Activated CD4-positive, alpha-beta memory T cell treated with anti-CD3 and anti-CD28 coated beads for 36 hours (primary cell): ENCODE measurements around the gene TACR2. TPM values are rescaled to one million over a fixed set of nuclear protein-coding genes. Genes with fewer than 3 reads are reported as not detected.

Source experiments
- CTCF ChIA-PET: fragments of 350-600 bp; sonication (Branson Sonifier 250); formaldehyde crosslinking; loops from one replicate; lab custom pipeline; 2021; ENCODE audit warnings: antibody characterized with exemption, inconsistent platforms; lab: Charles Lee
- POLR2A ChIA-PET: fragments of 350-600 bp; sonication (Branson Sonifier 250); formaldehyde crosslinking; loops from one replicate; lab custom pipeline; 2021; ENCODE audit warnings: antibody characterized with exemption; lab: Charles Lee
- DNase-seq: peaks from one replicate; pipeline ENCODE4 v3.0.0-alpha.2; 2020
- H3K27ac Mint-ChIP-seq: one replicate; pipeline ENCODE4 v1.8.0; 2021; ENCODE audit warnings: mixed read lengths
- H3K27me3 Mint-ChIP-seq: one replicate; pipeline ENCODE4 v1.8.0; 2021; ENCODE audit warnings: mixed read lengths
- H3K36me3 Mint-ChIP-seq: one replicate; pipeline ENCODE4 v1.8.0; 2021; ENCODE audit warnings: mixed read lengths
- H3K4me1 Mint-ChIP-seq: one replicate; pipeline ENCODE4 v1.8.0; 2021; ENCODE audit warnings: low read depth, mixed read lengths
- H3K4me3 Mint-ChIP-seq: one replicate; pipeline ENCODE4 v1.8.0; 2021; ENCODE audit warnings: mild to moderate bottlenecking, mixed read lengths
- H3K9me3 Mint-ChIP-seq: one replicate; pipeline ENCODE4 v1.8.0; 2021; ENCODE audit warnings: mixed read lengths
- intact Hi-C: fragments of 100-400 bp; cut with micrococcal nuclease; formaldehyde crosslinking; loops from one replicate; pipeline ENCODE4 v1.15.1; 2023
- total RNA-seq, 2 experiments: library from RNA; stranded (reverse); gene quantifications; one replicate each; pipeline ENCODE4 v1.2.3, GENCODE V29; 2021

TACR2 gene
- total RNA-seq, 2 experiments from 2014 or later: not detected

DNA sequence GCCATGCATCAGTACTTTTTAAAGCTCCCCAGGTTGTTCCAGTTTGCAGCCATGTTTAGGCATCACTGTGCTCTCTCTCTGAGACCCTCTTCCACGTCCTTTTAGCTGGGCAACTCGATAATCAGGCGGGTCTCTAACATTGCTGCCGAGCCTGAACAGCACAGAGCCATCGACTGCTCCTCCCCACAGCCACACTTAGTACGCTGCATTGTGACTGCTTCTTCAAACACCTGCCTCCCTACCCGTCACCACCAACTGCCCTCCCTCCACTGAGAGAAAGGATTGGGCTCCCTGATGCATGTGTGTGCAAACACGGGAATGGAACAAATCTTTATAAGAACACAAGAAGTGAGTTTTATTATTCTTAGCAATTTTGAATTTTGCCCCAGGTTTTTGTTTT is 11.4 kb upstream of the TACR2 start:
- Mint-ChIP-seq H3K36me3 (no peaks in the 10 kb centered on the region), H3K4me3 (no peak overlapping the region), H3K9me3 (no peaks in the 10 kb centered on the region), H3K27me3 (no peaks in the 10 kb centered on the region), H3K4me1 (peaks cover 42% of the 10 kb centered on the region), H3K27ac (peak overlapping the region; percentile 33)
- ChIA-PET CTCF (interaction anchor here (0.7 to 3.1 kb wide), 4 partner anchors 20 to 210 kb away, joined by 3 to 15 read pairs (median 4); no protein-coding TSS in a partner anchor), POLR2A (no interaction called here)
- no peak for DNase-seq
- intact Hi-C loops: loop anchor here (5.0 kb wide), 1 partner anchor 204 kb away; the partner anchor contains the start of gene FAM241B

DNA sequence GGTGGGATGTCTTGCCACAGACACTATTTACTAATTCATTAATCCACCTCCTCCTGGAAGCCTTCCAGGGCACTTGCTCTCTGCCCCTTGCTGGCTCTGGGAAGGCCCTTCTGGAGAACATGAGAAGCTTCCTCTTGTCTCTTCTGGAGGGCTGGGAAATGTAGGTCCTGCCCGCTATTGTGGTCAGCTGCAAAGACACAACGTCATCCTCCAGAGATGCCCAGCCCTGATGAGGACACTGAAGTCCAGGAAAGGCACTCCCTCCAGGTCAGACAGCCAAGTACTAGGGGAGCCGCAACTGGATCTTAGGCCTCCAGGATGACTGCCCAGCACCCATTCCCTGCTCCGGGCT is 9.6 kb upstream of the TACR2 start:
- ChIA-PET POLR2A (no interaction called here), CTCF (interaction anchor here (0.6 to 3.1 kb wide), 7 partner anchors 18 to 95 kb away, joined by 3 to 15 read pairs (median 5); no protein-coding TSS in a partner anchor)
- no peaks in the 10 kb centered on the region for H3K9me3 Mint-ChIP-seq
- H3K27me3 Mint-ChIP-seq: no peaks in the 10 kb centered on the region
- H3K4me3 Mint-ChIP-seq: no peak overlapping the region
- intact Hi-C loops: loop anchor here (5.0 kb wide), 1 partner anchor 206 kb away; the partner anchor contains the start of gene FAM241B
- H3K27ac Mint-ChIP-seq: no peak overlapping the region
- no peaks in the 10 kb centered on the region for H3K36me3 Mint-ChIP-seq
- no peak for DNase-seq
- peaks cover 49% of the 10 kb centered on the region for H3K4me1 Mint-ChIP-seq

DNA sequence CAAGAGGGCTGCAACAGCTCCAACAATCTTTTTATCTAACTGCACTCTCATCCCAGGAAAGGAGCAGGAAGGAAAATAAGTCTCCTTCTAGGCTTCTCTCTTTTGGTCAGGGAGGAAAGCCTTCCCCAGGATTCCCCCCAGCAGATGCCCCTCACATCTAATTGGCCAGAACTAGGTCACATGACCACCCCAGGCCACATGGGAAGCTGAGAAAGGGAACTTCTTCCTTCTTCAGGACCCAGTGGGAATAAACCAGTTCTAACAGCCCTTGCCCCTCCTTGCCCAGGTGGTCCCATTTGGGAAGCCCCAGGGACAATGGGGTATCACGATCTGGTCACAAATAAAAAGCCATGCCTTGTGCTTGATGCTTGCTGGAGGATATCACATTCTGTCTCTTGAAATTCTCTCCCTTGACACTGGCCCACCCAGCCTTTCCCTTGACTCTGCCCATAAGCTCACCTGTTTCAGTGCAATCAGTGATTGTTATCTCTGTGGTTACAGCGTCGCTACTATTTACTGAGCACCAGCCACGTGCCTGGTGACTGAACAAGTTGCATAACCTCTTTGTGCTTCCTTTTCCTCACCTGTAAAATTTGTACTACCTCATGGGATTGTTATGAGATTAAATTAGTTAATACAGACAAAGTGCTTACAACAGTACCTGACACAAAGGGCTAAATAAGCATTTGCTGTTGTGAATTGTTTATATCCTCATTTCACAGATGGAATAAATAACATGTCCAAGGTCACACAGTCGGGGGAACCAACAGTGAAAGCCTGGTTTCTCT is 9.0 kb upstream of the TACR2 start:
- intact Hi-C loops: loop anchor here (2.0 to 5.0 kb wide), 2 partner anchors 17 to 207 kb away; partner anchors contain the start of gene FAM241B
- no peaks in the 10 kb centered on the region for H3K27me3 Mint-ChIP-seq
- H3K4me1 Mint-ChIP-seq: peaks cover 49% of the 10 kb centered on the region
- ChIA-PET CTCF (interaction anchor here (0.7 to 3.1 kb wide), 7 partner anchors 9 to 83 kb away, joined by 3 to 15 read pairs (median 5); partner anchors contain the start of gene TACR2), POLR2A (no interaction called here)
- no peaks in the 10 kb centered on the region for H3K9me3 Mint-ChIP-seq
- DNase-seq: peak; percentile 35
- peak overlapping the region; percentile 54 for H3K27ac Mint-ChIP-seq
- H3K4me3 Mint-ChIP-seq: no peak overlapping the region
- H3K36me3 Mint-ChIP-seq: no peaks in the 10 kb centered on the region

DNA sequence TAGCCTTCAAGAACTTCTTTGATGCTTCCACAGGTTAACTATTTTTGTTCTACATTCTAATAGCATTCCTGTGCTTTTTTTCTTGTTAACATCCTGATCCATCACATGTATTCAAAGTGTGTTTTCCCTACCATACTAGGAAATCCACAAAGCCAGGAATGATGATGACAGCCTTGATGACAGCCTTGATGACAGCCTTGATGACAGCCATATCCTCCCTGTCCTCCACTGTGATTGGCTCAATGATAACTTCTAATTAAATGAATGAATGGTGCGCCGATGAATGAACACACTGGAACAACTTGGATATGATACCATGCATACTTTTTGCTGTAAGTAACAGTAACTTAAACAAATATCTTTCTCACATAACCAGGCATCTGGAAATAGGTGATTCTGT is 8.3 kb upstream of the TACR2 start:
- Mint-ChIP-seq H3K27ac (no peak overlapping the region), H3K4me1 (peaks cover 49% of the 10 kb centered on the region), H3K27me3 (no peaks in the 10 kb centered on the region), H3K36me3 (no peaks in the 10 kb centered on the region), H3K9me3 (no peaks in the 10 kb centered on the region), H3K4me3 (no peak overlapping the region)
- CTCF ChIA-PET: interaction anchor here (0.7 to 3.1 kb wide), 5 partner anchors 8 to 84 kb away, joined by 3 to 15 read pairs (median 5); partner anchors contain the start of gene TACR2
- intact Hi-C loops: loop anchor here (2.0 to 5.0 kb wide), 2 partner anchors 16 to 207 kb away; partner anchors contain the start of gene FAM241B
- POLR2A ChIA-PET: no interaction called here
- DNase-seq: no peak

DNA sequence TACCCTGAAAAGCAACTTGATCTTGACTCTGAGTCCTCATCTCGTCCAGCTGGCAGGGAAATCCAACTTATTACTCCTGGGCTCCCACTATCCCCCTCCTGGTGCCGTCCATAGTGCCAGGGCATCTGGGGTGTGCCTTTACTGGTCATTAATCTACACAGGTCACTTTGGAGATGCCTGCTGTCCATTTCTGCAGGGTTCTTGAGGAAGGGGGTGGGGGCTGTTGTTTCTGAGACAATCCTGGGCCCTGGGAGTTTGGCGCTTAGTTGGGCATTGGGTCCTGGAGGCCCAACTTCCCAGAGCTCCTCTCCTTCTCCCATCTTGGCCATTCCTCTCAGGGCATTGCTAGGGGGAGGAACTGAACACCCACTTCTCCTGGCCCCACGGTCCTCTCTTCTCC is 6.0 kb upstream of the TACR2 start:
- H3K27me3 Mint-ChIP-seq: no peaks in the 10 kb centered on the region

DNA sequence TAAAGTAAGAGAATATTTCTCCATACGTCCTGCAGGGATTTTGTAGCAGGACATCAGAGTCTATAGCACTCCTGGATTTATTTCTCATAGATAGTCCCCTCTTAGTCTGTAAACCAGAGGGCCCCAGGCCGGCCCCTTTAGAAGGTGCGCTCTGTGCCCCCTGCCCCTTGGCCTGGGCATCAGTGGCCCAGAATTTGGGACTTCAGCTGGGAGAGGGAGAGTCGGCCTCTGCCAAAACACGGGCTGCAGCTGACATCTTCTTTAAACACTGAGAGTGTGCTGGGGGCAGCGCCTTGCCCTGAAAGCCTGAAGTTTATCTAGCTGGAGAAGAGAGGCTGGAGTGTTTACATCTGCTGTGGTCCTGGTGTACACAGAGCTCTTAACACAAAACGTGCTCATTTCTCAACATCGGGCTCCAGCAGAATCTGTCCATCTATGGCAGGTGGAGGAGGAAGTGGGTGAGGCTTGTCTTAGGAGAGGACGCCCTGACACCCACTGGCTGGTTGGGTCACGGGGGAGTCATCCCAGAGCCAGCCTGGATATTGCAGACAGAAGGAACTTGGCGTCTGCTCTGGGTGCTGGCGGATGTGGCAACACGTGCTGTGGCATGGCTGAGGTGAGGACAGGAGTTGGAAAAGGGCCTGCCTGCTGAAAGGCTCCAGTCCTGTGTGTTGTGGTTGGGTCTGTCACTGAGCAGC is 5.0 kb upstream of the TACR2 start:
- intact Hi-C loops: no loop called here
- H3K27ac Mint-ChIP-seq: no peak overlapping the region

More for the DNA sequence above, 6.0 kb upstream of the TACR2 start:
- Mint-ChIP-seq H3K9me3 (no peaks in the 10 kb centered on the region), H3K4me1 (peaks cover 46% of the 10 kb centered on the region), H3K4me3 (no peak overlapping the region), H3K27ac (no peak overlapping the region), H3K36me3 (no peaks in the 10 kb centered on the region)
- no peak for DNase-seq
- ChIA-PET POLR2A (no interaction called here), CTCF (no interaction called here)
- intact Hi-C loops: no loop called here

DNA sequence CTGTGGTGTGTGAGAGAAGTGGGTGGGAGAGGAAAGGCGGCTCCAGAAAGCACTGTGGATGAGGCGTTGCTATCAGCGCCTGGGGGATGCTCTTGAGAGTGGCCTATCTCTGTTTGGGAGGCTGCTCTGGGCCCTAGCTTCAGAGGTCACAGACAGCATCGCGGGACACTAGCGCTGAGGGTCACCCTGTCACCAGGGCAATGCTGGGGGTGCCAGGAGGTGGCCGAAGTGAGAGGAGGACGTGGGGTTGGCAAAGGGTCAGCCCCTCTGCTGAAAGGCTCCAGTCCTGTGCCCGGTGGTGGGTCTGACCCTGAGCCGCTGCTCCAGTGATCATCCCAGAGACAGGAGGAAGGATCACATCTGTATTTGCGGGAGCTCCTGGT is 3.0 kb upstream of the TACR2 start:
- no peak overlapping the region for H3K27ac Mint-ChIP-seq
- H3K27me3 Mint-ChIP-seq: no peaks in the 10 kb centered on the region
- H3K4me3 Mint-ChIP-seq: no peak overlapping the region
- intact Hi-C loops: no loop called here
- H3K36me3 Mint-ChIP-seq: no peaks in the 10 kb centered on the region
- ChIA-PET CTCF (interaction anchor here (1.0 kb wide), 1 partner anchor 11 kb away, joined by 3 read pairs; no protein-coding TSS in a partner anchor), POLR2A (no interaction called here)
- DNase-seq: no peak
- H3K9me3 Mint-ChIP-seq: no peaks in the 10 kb centered on the region
- H3K4me1 Mint-ChIP-seq: peaks cover 18% of the 10 kb centered on the region

More for the DNA sequence above, 5.0 kb upstream of the TACR2 start:
- POLR2A ChIA-PET: no interaction called here
- Mint-ChIP-seq H3K4me1 (peaks cover 38% of the 10 kb centered on the region), H3K9me3 (no peaks in the 10 kb centered on the region), H3K27me3 (no peaks in the 10 kb centered on the region), H3K36me3 (no peaks in the 10 kb centered on the region), H3K4me3 (no peak overlapping the region)
- CTCF ChIA-PET: interaction anchor here (1.0 kb wide), 1 partner anchor 11 kb away, joined by 3 read pairs; no protein-coding TSS in a partner anchor
- no peak for DNase-seq

DNA sequence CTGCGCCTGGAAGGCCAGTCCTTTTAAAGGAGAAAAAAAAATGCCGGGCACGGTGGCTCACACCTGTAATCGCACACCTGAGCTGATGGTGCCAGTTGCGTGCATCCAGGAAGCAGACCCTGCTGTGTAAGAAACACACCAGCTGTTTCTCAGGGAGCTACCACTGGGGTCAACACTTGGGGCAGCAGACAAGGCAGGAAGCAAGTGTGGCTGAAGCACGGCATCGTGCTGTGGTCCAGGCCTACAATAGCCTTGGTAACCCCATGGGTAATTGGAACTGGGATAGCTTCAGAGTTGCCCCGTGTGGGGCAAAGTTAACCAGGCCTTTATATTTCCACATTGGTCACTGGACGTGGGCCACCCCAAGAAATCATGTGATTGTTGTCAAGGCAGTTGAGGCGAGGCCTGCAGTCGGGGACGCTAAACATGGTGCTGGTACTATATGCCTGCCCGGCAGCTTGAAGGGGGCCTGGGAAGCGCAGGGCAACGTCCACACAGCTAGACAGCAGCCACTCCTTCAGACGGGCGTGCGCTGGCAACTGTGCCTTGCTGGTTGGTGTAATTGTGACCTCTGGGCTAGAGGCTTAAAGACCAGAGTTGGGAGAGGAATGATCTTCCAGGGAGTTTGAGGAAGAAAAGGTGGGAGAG is 2.5 kb upstream of the TACR2 start:
- H3K27ac Mint-ChIP-seq: no peak overlapping the region

DNA sequence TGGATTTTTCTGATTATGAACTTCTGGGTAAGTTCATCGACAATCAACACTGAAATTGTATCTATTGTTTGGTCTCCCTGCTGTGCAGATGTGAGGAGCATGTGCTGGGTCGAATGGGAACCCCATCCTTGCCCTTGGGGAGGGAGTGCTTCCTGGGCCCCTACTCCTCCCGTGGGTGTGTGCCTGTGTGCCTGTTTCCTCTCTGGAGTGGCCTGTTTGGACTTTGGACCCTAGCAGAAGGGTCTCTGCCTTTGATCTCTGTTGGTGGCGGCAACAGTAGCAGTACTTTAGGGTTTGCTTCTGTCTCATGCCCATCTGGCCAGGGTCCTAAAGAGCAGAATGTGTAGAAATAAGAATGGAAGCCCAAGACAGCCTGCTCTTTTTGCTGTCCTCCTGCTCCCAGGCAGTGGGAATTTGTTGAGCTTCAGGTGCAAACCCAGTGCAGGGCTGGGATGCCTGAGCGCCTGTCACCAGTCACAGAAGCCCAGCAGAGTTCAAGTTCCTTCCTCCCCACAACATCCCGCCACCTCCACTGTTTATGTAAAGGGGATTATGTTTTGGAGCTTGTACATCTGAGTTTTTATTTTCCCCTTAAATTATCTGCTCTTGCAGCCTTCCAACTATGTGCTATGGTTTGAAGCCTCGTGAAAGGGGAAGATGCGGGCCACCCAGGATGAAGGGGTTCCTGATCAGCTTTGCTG is 1.5 kb upstream of the TACR2 start:
- intact Hi-C loops: no loop called here
- no peak for DNase-seq
- H3K4me1 Mint-ChIP-seq: peaks cover 7% of the 10 kb centered on the region
- H3K36me3 Mint-ChIP-seq: no peaks in the 10 kb centered on the region
- H3K27ac Mint-ChIP-seq: no peak overlapping the region
- POLR2A ChIA-PET: no interaction called here
- H3K4me3 Mint-ChIP-seq: no peak overlapping the region
- CTCF ChIA-PET: interaction anchor here (0.7 to 2.1 kb wide), 3 partner anchors 13 to 97 kb away, joined by 3 to 7 read pairs (median 3); no protein-coding TSS in a partner anchor
- peaks cover under 1% of the 10 kb centered on the region for H3K27me3 Mint-ChIP-seq
- H3K9me3 Mint-ChIP-seq: no peaks in the 10 kb centered on the region

More for the DNA sequence above, 2.5 kb upstream of the TACR2 start:
- CTCF ChIA-PET: interaction anchor here (0.7 to 1.0 kb wide), 2 partner anchors 11 to 30 kb away, joined by 3 read pairs; no protein-coding TSS in a partner anchor
- no peaks in the 10 kb centered on the region for H3K9me3 Mint-ChIP-seq
- H3K4me1 Mint-ChIP-seq: peaks cover 15% of the 10 kb centered on the region
- no peaks in the 10 kb centered on the region for H3K36me3 Mint-ChIP-seq
- POLR2A ChIA-PET: no interaction called here
- DNase-seq: no peak
- intact Hi-C loops: no loop called here
- no peaks in the 10 kb centered on the region for H3K27me3 Mint-ChIP-seq
- H3K4me3 Mint-ChIP-seq: no peak overlapping the region

DNA sequence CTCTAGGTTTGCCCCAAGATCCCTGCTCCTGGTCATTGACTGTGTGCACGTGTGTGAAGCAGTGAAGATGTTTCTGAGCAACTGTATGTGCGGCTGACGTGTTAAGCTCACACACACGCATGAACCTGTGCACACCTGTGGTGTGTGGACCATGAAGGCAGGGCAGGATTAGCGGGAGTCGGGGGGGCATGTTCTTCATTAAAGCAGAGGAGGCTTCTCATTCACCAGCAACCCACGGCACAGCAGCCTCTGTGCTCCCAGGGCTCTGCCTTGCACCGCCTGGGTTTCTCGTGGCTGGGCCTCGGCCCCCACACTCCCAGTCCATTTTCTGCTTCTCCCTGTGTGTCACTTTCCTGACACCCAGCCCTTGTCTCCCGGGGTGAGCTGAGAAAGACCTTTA is 824 bp upstream of the TACR2 start:
- Mint-ChIP-seq H3K36me3 (no peaks in the 10 kb centered on the region), H3K9me3 (no peaks in the 10 kb centered on the region), H3K4me3 (no peak overlapping the region), H3K27me3 (peaks cover 2% of the 10 kb centered on the region), H3K4me1 (peaks cover 7% of the 10 kb centered on the region), H3K27ac (no peak overlapping the region)
- ChIA-PET CTCF (interaction anchor here (0.9 to 2.1 kb wide), 4 partner anchors 8 to 98 kb away, joined by 3 to 7 read pairs (median 4); no protein-coding TSS in a partner anchor), POLR2A (no interaction called here)
- DNase-seq: no peak
- intact Hi-C loops: no loop called here

DNA sequence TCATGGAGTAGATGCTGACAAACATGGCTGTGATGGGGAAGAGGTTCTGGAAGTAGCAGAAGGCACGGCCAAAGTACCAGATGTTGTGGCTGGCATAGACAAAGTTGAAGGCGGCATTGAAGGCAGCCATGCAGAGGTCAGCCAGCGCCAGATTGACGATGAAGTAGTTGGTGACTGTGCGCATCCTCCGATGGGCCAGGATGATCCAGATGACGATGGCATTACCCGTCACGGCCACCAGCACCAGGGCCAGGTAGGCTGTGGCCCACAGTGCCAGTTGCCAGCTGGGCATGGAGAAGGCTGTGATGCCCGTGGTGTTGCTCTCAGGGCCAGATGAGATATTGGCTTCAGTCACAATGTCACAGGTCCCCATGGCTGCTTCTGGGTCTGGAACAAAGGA is 767 bp downstream of the TACR2 start:
- POLR2A ChIA-PET: no interaction called here
- no peaks in the 10 kb centered on the region for H3K36me3 Mint-ChIP-seq

More for the DNA sequence above, 767 bp downstream of the TACR2 start:
- no peaks in the 10 kb centered on the region for H3K4me1 Mint-ChIP-seq
- intact Hi-C loops: no loop called here
- H3K27me3 Mint-ChIP-seq: peaks cover 2% of the 10 kb centered on the region
- H3K9me3 Mint-ChIP-seq: no peaks in the 10 kb centered on the region
- no peak overlapping the region for H3K27ac Mint-ChIP-seq
- no peak for DNase-seq
- H3K4me3 Mint-ChIP-seq: no peak overlapping the region
- CTCF ChIA-PET: no interaction called here
